ENCODE measurements around the gene BBS12.
"Not testable (repeated sequence)": the region's sequence is repeated elsewhere in the genome, so short reads cannot be mapped to it uniquely, and the experiment has no call there.

The BBS12 gene

GRCh38 chr4:122766353-122766705 is 33.8 kb downstream of the BBS12 start:
- DNase-seq: no peak

- DNase-seq: no peak
Measured at GRCh38 chr4:122766950-122767349, 34.4 kb downstream of the BBS12 start.

GRCh38 chr4:122771724-122772123 is 39.2 kb downstream of the BBS12 start:
- DNase-seq: no peak

- DNase-seq: no peak
Measured at GRCh38 chr4:122772311-122772710, 39.8 kb downstream of the BBS12 start.

- no peak for DNase-seq
Measured at GRCh38 chr4:122772986-122773385, 40.5 kb downstream of the BBS12 start.

- no peak for DNase-seq
Measured at GRCh38 chr4:122775039-122775438, 42.5 kb downstream of the BBS12 start.

GRCh38 chr4:122775987-122776836 is 43.7 kb downstream of the BBS12 start:
- no peak for DNase-seq

GRCh38 chr4:122776916-122777315 is 44.4 kb downstream of the BBS12 start:
- no peak for DNase-seq

- no peak for DNase-seq
Measured at GRCh38 chr4:122777846-122778673, 45.6 kb downstream of the BBS12 start.

GRCh38 chr4:122781486-122781885 is 49.0 kb downstream of the BBS12 start:
- no peak for DNase-seq

GRCh38 chr4:122783301-122784215 is 51.1 kb downstream of the BBS12 start:
- DNase-seq: no peak

- no peak for DNase-seq
Measured at GRCh38 chr4:122784261-122784660, 51.8 kb downstream of the BBS12 start.

- no peak for DNase-seq
Measured at GRCh38 chr4:122785099-122785498, 52.6 kb downstream of the BBS12 start.

GRCh38 chr4:122786296-122786695 is 53.8 kb downstream of the BBS12 start:
- DNase-seq: not testable (repeated sequence)

- DNase-seq: not testable (repeated sequence)
Measured at GRCh38 chr4:122786920-122787319, 54.4 kb downstream of the BBS12 start.

GRCh38 chr4:122787940-122788339 is 55.4 kb downstream of the BBS12 start:
- DNase-seq: no peak

GRCh38 chr4:122788935-122789334 is 56.4 kb downstream of the BBS12 start:
- DNase-seq: no peak

GRCh38 chr4:122793811-122794210 is 61.3 kb downstream of the BBS12 start:
- no peak for DNase-seq
